WTC11 (cell line): ENCODE measurements around the gene GAPT. TPM values are rescaled to one million over a fixed set of nuclear protein-coding genes. Genes with fewer than 3 reads are reported as not detected.
A peak's percentile ranks its signal among the peaks of the same experiment; 100 is the strongest.

Experiments
- ATAC-seq: fragments of 200-7000 bp; cut with Tn5 transposase; 2 replicates; pipeline ENCODE4 v1.10.0; 2021; ENCODE audit warnings: mild to moderate bottlenecking, moderate library complexity
- CTCF ChIA-PET: fragments of 300-600 bp; sonication (Branson Sonifier 250); formaldehyde crosslinking; loops from one replicate; lab custom pipeline; 2021; ENCODE audit warnings: antibody characterized with exemption; lab: Charles Lee
- POLR2A ChIA-PET: fragments of 350-600 bp; sonication (Branson Sonifier 250); formaldehyde crosslinking; loops from one replicate; lab custom pipeline; 2021; ENCODE audit warnings: antibody characterized with exemption; lab: Charles Lee
- DNase-seq: peaks from one replicate; pipeline ENCODE4 v3.0.0; 2021; ENCODE audit warnings: low spot score
- H3K27ac Mint-ChIP-seq: 2 replicates; pipeline ENCODE4 v1.8.0; 2021; ENCODE audit warnings: mixed read lengths
- H3K27me3 Mint-ChIP-seq: 2 replicates; pipeline ENCODE4 v1.8.0; 2021; ENCODE audit warnings: low read depth, mild to moderate bottlenecking, moderate library complexity, mixed read lengths
- H3K36me3 Mint-ChIP-seq: 2 replicates; pipeline ENCODE4 v1.8.0; 2021; ENCODE audit warnings: mixed read lengths
- H3K4me1 Mint-ChIP-seq: 2 replicates; pipeline ENCODE4 v1.8.0; 2022; ENCODE audit warnings: mixed read lengths
- H3K4me3 Mint-ChIP-seq: 2 replicates; pipeline ENCODE4 v1.8.0; 2021; ENCODE audit warnings: mild to moderate bottlenecking, moderate library complexity, mixed read lengths
- H3K9me3 Mint-ChIP-seq: 2 replicates; pipeline ENCODE4 v1.8.0; 2021; ENCODE audit warnings: mixed read lengths
- ATF1 ChIP-seq: sonication (generic); formaldehyde crosslinking; IDR thresholded peaks from 2 replicates; pipeline ENCODE4 v1.8.1; 2023; ENCODE audit warnings: mild to moderate bottlenecking, moderate library complexity, missing genetic modification reagents
- ELF4 ChIP-seq: sonication (generic); formaldehyde crosslinking; IDR thresholded peaks from 2 replicates; pipeline ENCODE4 v1.8.1; 2022; ENCODE audit warnings: low read depth, mild to moderate bottlenecking, moderate library complexity, missing genetic modification reagents
- JUN ChIP-seq: sonication (generic); formaldehyde crosslinking; IDR thresholded peaks from 2 replicates; pipeline ENCODE4 v1.8.0; 2023; ENCODE audit warnings: mild to moderate bottlenecking, missing genetic modification reagents
- MYBL2 ChIP-seq: sonication (generic); formaldehyde crosslinking; IDR thresholded peaks from 2 replicates; pipeline ENCODE4 v1.8.1; 2023; ENCODE audit warnings: mild to moderate bottlenecking, moderate library complexity, missing genetic modification reagents
- NFYB ChIP-seq: sonication (generic); formaldehyde crosslinking; conservative IDR thresholded peaks from 2 replicates; pipeline ENCODE4 v1.8.0; 2022; ENCODE audit warnings: low read depth, missing genetic modification reagents
- RELA ChIP-seq: sonication (generic); formaldehyde crosslinking; IDR thresholded peaks from 2 replicates; pipeline ENCODE4 v1.8.1; 2022; ENCODE audit warnings: missing genetic modification reagents, mild to moderate bottlenecking, borderline replicate concordance
- ZNF138 ChIP-seq: sonication (generic); formaldehyde crosslinking; conservative IDR thresholded peaks from 2 replicates; pipeline ENCODE4 v1.8.1; 2022; ENCODE audit warnings: mild to moderate bottlenecking, moderate library complexity, missing genetic modification reagents
- ZNF423 ChIP-seq: fragments of 250-450 bp; sonication (Bioruptor Pico); IDR thresholded peaks from 2 replicates; pipeline ENCODE4 v2.1.2; 2022; ENCODE audit warnings: mild to moderate bottlenecking, moderate library complexity
- total RNA-seq: library from RNA; stranded (reverse); gene quantifications from 3 replicates; pipeline ENCODE4 v1.2.3, GENCODE V29; 2021
- TF ChIP-seq, protein P1 (sequence below): sonication (generic); formaldehyde crosslinking; IDR thresholded peaks from 2 replicates; pipeline ENCODE4 v1.8.0; 2023; ENCODE audit warnings: mild to moderate bottlenecking, missing genetic modification reagents
- TF ChIP-seq, protein P2 (sequence below): sonication (generic); formaldehyde crosslinking; IDR thresholded peaks from 2 replicates; pipeline ENCODE4 v1.8.1; 2023; ENCODE audit warnings: mild to moderate bottlenecking, missing genetic modification reagents, moderate library complexity
- TF ChIP-seq, protein P3 (sequence below): sonication (generic); formaldehyde crosslinking; IDR thresholded peaks from 2 replicates; pipeline ENCODE4 v1.8.0; 2022; ENCODE audit warnings: mild to moderate bottlenecking, missing genetic modification reagents
- TF ChIP-seq, protein P4 (sequence below): sonication (generic); formaldehyde crosslinking; IDR thresholded peaks from 2 replicates; pipeline ENCODE4 v1.8.0; 2022; ENCODE audit warnings: missing genetic modification reagents
- TF ChIP-seq, protein P5 (sequence below): sonication (generic); formaldehyde crosslinking; conservative IDR thresholded peaks from 2 replicates; pipeline ENCODE4 v1.8.1; 2023; ENCODE audit warnings: mild to moderate bottlenecking, low read depth, missing genetic modification reagents, moderate library complexity
- TF ChIP-seq, protein P6 (sequence below): sonication (generic); formaldehyde crosslinking; IDR thresholded peaks from 2 replicates; pipeline ENCODE4 v1.8.0; 2023; ENCODE audit warnings: missing genetic modification reagents

Gene GAPT
- total RNA-seq, 1 experiment from 2014 or later = not detected

DNA sequence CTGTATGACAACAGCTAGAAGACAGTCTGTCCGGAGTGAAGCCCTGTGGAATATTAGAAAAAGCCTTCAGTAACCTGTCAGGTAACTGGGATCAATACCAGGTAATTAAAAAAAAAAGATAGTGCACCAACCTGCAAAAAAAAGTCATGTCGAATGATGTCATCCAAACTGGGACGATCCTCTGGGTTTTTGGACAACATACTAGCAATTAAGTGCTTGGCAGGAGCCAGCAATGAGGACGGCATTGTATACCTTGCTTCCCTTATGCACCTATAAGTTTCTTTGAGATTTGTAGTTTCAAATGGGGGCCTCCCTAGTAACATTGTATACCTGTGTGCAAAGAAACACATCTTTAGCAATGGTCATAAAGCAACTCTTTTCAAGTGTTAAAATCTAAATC, 34.2 kb upstream of the GAPT start (continued):
- TF ChIP-seq, protein P1, sequence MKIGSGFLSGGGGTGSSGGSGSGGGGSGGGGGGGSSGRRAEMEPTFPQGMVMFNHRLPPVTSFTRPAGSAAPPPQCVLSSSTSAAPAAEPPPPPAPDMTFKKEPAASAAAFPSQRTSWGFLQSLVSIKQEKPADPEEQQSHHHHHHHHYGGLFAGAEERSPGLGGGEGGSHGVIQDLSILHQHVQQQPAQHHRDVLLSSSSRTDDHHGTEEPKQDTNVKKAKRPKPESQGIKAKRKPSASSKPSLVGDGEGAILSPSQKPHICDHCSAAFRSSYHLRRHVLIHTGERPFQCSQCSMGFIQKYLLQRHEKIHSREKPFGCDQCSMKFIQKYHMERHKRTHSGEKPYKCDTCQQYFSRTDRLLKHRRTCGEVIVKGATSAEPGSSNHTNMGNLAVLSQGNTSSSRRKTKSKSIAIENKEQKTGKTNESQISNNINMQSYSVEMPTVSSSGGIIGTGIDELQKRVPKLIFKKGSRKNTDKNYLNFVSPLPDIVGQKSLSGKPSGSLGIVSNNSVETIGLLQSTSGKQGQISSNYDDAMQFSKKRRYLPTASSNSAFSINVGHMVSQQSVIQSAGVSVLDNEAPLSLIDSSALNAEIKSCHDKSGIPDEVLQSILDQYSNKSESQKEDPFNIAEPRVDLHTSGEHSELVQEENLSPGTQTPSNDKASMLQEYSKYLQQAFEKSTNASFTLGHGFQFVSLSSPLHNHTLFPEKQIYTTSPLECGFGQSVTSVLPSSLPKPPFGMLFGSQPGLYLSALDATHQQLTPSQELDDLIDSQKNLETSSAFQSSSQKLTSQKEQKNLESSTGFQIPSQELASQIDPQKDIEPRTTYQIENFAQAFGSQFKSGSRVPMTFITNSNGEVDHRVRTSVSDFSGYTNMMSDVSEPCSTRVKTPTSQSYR (CRISPR knock-in tag) = no peak

DNA sequence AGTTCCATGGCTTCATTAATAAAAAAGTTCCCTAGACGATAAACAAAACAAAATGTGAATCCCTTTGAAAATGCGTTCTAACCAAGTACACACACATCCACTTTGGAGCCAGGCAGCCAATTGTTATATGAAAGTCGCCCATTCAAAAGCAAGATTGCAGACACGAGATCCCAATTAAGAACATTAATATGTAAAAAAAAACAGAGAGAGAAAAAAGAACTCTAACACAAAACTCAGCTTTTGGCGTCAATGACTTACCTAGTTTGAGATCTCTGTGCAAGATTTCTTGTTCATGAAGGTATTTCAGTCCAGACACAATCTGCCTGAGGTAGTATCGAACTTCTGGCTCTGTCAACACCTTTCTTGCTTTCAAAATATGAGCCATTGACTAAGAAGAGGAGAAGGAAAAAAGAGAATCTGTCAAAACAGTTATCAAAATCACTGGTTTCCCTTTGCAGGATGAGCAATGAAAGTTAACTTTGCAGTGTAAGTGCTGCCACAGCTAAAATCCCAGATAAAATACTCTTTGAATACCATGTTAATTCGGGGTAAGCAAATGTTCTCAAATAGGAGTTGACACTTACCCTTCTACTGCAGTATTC, 33.0 kb upstream of the GAPT start:
- Mint-ChIP-seq H3K9me3 (no peaks in the 10 kb centered on the region), H3K4me1 (peaks cover 34% of the 10 kb centered on the region), H3K36me3 (peaks cover 50% of the 10 kb centered on the region), H3K4me3 (peak overlapping the region; percentile 85), H3K27me3 (peaks cover 2% of the 10 kb centered on the region), H3K27ac (no peak overlapping the region)
- CTCF ChIA-PET = interaction anchor here (1.3 to 4.0 kb wide), 2 partner anchors 679 to 958 kb away, joined by 8 to 36 read pairs; no protein-coding TSS in a partner anchor
- DNase-seq (no peak), ATAC-seq (no peak)
- POLR2A ChIA-PET = no interaction called here
- TF ChIP-seq, protein P2, sequence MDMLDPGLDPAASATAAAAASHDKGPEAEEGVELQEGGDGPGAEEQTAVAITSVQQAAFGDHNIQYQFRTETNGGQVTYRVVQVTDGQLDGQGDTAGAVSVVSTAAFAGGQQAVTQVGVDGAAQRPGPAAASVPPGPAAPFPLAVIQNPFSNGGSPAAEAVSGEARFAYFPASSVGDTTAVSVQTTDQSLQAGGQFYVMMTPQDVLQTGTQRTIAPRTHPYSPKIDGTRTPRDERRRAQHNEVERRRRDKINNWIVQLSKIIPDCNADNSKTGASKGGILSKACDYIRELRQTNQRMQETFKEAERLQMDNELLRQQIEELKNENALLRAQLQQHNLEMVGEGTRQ (CRISPR knock-in tag) = no peak
- TF ChIP-seq, protein P3, sequence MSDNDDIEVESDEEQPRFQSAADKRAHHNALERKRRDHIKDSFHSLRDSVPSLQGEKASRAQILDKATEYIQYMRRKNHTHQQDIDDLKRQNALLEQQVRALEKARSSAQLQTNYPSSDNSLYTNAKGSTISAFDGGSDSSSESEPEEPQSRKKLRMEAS (CRISPR knock-in tag) = no peak
- TF ChIP-seq NFYB (no peak), ZNF423 (CRISPR knock-in tag) (no peak), RELA (CRISPR knock-in tag) (no peak), ATF1 (CRISPR knock-in tag) (no peak), ELF4 (CRISPR knock-in tag) (no peak), MYBL2 (CRISPR knock-in tag) (no peak), ZNF138 (CRISPR knock-in tag) (no peak), JUN (CRISPR knock-in tag) (no peak)
- TF ChIP-seq, protein P4, sequence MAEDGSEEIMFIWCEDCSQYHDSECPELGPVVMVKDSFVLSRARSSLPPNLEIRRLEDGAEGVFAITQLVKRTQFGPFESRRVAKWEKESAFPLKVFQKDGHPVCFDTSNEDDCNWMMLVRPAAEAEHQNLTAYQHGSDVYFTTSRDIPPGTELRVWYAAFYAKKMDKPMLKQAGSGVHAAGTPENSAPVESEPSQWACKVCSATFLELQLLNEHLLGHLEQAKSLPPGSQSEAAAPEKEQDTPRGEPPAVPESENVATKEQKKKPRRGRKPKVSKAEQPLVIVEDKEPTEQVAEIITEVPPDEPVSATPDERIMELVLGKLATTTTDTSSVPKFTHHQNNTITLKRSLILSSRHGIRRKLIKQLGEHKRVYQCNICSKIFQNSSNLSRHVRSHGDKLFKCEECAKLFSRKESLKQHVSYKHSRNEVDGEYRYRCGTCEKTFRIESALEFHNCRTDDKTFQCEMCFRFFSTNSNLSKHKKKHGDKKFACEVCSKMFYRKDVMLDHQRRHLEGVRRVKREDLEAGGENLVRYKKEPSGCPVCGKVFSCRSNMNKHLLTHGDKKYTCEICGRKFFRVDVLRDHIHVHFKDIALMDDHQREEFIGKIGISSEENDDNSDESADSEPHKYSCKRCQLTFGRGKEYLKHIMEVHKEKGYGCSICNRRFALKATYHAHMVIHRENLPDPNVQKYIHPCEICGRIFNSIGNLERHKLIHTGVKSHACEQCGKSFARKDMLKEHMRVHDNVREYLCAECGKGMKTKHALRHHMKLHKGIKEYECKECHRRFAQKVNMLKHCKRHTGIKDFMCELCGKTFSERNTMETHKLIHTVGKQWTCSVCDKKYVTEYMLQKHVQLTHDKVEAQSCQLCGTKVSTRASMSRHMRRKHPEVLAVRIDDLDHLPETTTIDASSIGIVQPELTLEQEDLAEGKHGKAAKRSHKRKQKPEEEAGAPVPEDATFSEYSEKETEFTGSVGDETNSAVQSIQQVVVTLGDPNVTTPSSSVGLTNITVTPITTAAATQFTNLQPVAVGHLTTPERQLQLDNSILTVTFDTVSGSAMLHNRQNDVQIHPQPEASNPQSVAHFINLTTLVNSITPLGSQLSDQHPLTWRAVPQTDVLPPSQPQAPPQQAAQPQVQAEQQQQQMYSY (CRISPR knock-in tag) = no peak
- TF ChIP-seq, protein P5, sequence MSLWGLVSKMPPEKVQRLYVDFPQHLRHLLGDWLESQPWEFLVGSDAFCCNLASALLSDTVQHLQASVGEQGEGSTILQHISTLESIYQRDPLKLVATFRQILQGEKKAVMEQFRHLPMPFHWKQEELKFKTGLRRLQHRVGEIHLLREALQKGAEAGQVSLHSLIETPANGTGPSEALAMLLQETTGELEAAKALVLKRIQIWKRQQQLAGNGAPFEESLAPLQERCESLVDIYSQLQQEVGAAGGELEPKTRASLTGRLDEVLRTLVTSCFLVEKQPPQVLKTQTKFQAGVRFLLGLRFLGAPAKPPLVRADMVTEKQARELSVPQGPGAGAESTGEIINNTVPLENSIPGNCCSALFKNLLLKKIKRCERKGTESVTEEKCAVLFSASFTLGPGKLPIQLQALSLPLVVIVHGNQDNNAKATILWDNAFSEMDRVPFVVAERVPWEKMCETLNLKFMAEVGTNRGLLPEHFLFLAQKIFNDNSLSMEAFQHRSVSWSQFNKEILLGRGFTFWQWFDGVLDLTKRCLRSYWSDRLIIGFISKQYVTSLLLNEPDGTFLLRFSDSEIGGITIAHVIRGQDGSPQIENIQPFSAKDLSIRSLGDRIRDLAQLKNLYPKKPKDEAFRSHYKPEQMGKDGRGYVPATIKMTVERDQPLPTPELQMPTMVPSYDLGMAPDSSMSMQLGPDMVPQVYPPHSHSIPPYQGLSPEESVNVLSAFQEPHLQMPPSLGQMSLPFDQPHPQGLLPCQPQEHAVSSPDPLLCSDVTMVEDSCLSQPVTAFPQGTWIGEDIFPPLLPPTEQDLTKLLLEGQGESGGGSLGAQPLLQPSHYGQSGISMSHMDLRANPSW (CRISPR knock-in tag) = no peak
- TF ChIP-seq, protein P6, sequence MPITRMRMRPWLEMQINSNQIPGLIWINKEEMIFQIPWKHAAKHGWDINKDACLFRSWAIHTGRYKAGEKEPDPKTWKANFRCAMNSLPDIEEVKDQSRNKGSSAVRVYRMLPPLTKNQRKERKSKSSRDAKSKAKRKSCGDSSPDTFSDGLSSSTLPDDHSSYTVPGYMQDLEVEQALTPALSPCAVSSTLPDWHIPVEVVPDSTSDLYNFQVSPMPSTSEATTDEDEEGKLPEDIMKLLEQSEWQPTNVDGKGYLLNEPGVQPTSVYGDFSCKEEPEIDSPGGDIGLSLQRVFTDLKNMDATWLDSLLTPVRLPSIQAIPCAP (CRISPR knock-in tag) = no peak
